K562 (cell line): ENCODE results near the gene ACLY. TPM values are rescaled to one million over a fixed set of nuclear protein-coding genes. Genes with fewer than 3 reads are reported as not detected.

Experiments used
- BCOR ChIP-seq: fragments of 450-650 bp; IDR thresholded peaks from 2 replicates; pipeline ENCODE4 v1.6.1; 2016
- CBFA2T2 ChIP-seq: fragments of 450-650 bp; conservative IDR thresholded peaks from 2 replicates; pipeline ENCODE4 v1.6.1; 2017; ENCODE audit warnings: mild to moderate bottlenecking
- CLOCK ChIP-seq: fragments of 250-450 bp; sonication (Bioruptor Pico); IDR thresholded peaks from 2 replicates; pipeline ENCODE4 v1.4.0; 2020; ENCODE audit warnings: mild to moderate bottlenecking, moderate library complexity, borderline replicate concordance
- CSDE1 ChIP-seq, 2 experiments: fragments of 450-650 bp; IDR thresholded peaks; 2 replicates each; pipeline ENCODE4 v1.6.1; 2016; ENCODE audit warnings: mild to moderate bottlenecking in 1 of 2
- FOXA3 ChIP-seq, 2 experiments: fragments of 450-650 bp in 1 of 2; sonication (generic) in 1 of 2; formaldehyde crosslinking; IDR thresholded peaks in 1 of 2; conservative IDR thresholded peaks in 1 of 2; 2 replicates each; pipeline versions ENCODE4 v1.4.0 to v1.8.0; 2020 to 2022; ENCODE audit warnings: mild to moderate bottlenecking in 2 of 2, missing genetic modification reagents in 1 of 2
- FOXP4 ChIP-seq: sonication (generic); formaldehyde crosslinking; IDR thresholded peaks from 2 replicates; pipeline ENCODE4 v1.8.0; 2022; ENCODE audit warnings: mild to moderate bottlenecking, missing genetic modification reagents, borderline replicate concordance
- GTF2E2 ChIP-seq: fragments of 200-800 bp; sonication (Bioruptor generic); IDR thresholded peaks from 2 replicates; pipeline ENCODE4 v1.6.1; 2016; ENCODE audit warnings: missing genetic modification characterization, missing compliant biosample characterization
- KHSRP ChIP-seq: fragments of 450-650 bp; IDR thresholded peaks from 2 replicates; pipeline ENCODE4 v1.6.1; 2017
- MNT ChIP-seq, 2 experiments: fragments of 450-650 bp; conservative IDR thresholded peaks; 2 replicates each; pipeline ENCODE4 v1.6.1; 2017; ENCODE audit warnings: mild to moderate bottlenecking in 2 of 2, moderate library complexity in 2 of 2
- NFE2L1 ChIP-seq: fragments of 450-650 bp; IDR thresholded peaks from 2 replicates; pipeline ENCODE4 v1.6.1; 2016; ENCODE audit warnings: missing genetic modification characterization, low read depth, mild to moderate bottlenecking, missing compliant biosample characterization, moderate library complexity, borderline replicate concordance
- NRF1 ChIP-seq, 2 experiments: fragments of 450-650 bp; IDR thresholded peaks in 1 of 2; conservative IDR thresholded peaks in 1 of 2; 2 replicates each; pipeline ENCODE4 v1.6.1; 2014; ENCODE audit warnings: mild to moderate bottlenecking in 2 of 2
- PHF8 ChIP-seq: fragments of 200-600 bp; sonication (generic); IDR thresholded peaks from 2 replicates; pipeline ENCODE4 v1.6.1; 2012; ENCODE audit warnings: mixed run types, mild to moderate bottlenecking, inconsistent platforms, low read length, moderate library complexity, borderline replicate concordance
- POLR2G ChIP-seq: fragments of 200-400 bp; formaldehyde crosslinking; IDR thresholded peaks from 2 replicates; pipeline ENCODE4 v1.6.1; 2017; ENCODE audit warnings: low read depth, mild to moderate bottlenecking, antibody characterized with exemption, low read length, moderate library complexity
- SMAD2 ChIP-seq: fragments of 150-350 bp; IDR thresholded peaks from 2 replicates; pipeline ENCODE4 v1.6.1; 2014; ENCODE audit warnings: low read depth, mild to moderate bottlenecking, low read length
- UBTF ChIP-seq, 2 experiments: IDR thresholded peaks; 2 replicates each; pipeline ENCODE4 v1.6.1; 2012; ENCODE audit warnings: improper control_type of control experiment in 2 of 2, low read depth in 2 of 2, low read length in 2 of 2, borderline replicate concordance in 1 of 2
- ZNF121 ChIP-seq: sonication (generic); formaldehyde crosslinking; conservative IDR thresholded peaks from 2 replicates; pipeline ENCODE4 v1.8.0; 2022; ENCODE audit warnings: missing genetic modification reagents
- ZNF263 ChIP-seq: sonication (generic); formaldehyde crosslinking; IDR thresholded peaks from 2 replicates; pipeline ENCODE4 v1.8.0; 2022; ENCODE audit warnings: mild to moderate bottlenecking, missing genetic modification reagents, borderline replicate concordance
- ZNF274 ChIP-seq: IDR thresholded peaks from 2 replicates; pipeline ENCODE4 v1.6.1; 2011; ENCODE audit warnings: low read depth, mild to moderate bottlenecking, low read length, moderate library complexity, borderline replicate concordance
- ZNF780A ChIP-seq: fragments of 250-450 bp; sonication (Bioruptor Pico); IDR thresholded peaks from 2 replicates; pipeline ENCODE4 v1.5.0; 2021; ENCODE audit warnings: mild to moderate bottlenecking
- polyA plus RNA-seq, 8 experiments: library from polyadenylated mRNA; depleted of rRNA in 4 of 8; stranded (reverse) in 5 of 8; unstranded in 3 of 8; fragments of >200 nt; fragmentation: Nextera tagmentation in 2 of 8; fragmentation: Illumina TruSeq in 1 of 8; extraction: Ambion mirVana in 2 of 8; extraction: Trizol in 1 of 8; gene quantifications; 2 replicates each; pipeline versions ENCODE4 v1.2.1 to v1.2.3, GENCODE V29; 2011 to 2014; ENCODE audit warnings: inconsistent platforms in 1 of 8, missing spikeins in 1 of 8
- total RNA-seq, 7 experiments: library from RNA; depleted of rRNA in 6 of 7; stranded (reverse); fragments of >200 nt in 6 of 7; fragmentation: Illumina TruSeq in 2 of 7; extraction: Trizol in 2 of 7; gene quantifications; 2 replicates each; pipeline versions ENCODE4 v1.2.1 to v1.2.3, GENCODE V29; 2011 to 2021; ENCODE audit warnings: low replicate concordance in 1 of 7

The ACLY gene
- total and polyA plus RNA-seq, 9 of the 15 experiments (the other 6 are each of a cell fraction or from before 2014, with no cell fraction given): 42.9 to 280 (median 125) TPM

- TF ChIP-seq ZNF121 (CRISPR knock-in tag) (no peak), NRF1 (conservative IDR thresholded peaks at IDR 0.05 in 1 of 2, IDR thresholded peaks at IDR 0.05 in 1 of 2) (peak; percentile 84 to 87), FOXP4 (CRISPR knock-in tag) (no peak), SMAD2 (no peak), BCOR (no peak), ZNF780A (CRISPR knock-in tag) (no peak), UBTF (IDR thresholded peaks at IDR 0.05; ENCODE audit: borderline replicate concordance in 1 of 2, low read depth in 2 of 2, low read length in 2 of 2) (no peak), ZNF263 (no peak), CLOCK (CRISPR knock-in tag) (no peak), ZNF274 (no peak), FOXA3 (CRISPR knock-in tag; conservative IDR thresholded peaks at IDR 0.05 in 1 of 2, IDR thresholded peaks at IDR 0.05 in 1 of 2) (no peak), POLR2G (peak; percentile 82), CSDE1 (IDR thresholded peaks at IDR 0.05) (no peak), CBFA2T2 (no peak), MNT (conservative IDR thresholded peaks at IDR 0.05) (peak in 1 of 2 experiments; percentile 47; a peak in 2 of 4 replicates), NFE2L1 (tag) (no peak), GTF2E2 (tag) (no peak), PHF8 (peak; percentile 70; the same call in 1 of the 2 replicates), KHSRP (no peak)
These were observed 82.8 kb downstream of the ACLY start, which contains the start of gene NT5C3B (continued) for GRCh38 chr17:41835800-41836549.
